Natural killer cell (primary cell): ENCODE measurements around the gene CMIP. TPM values are rescaled to one million over a fixed set of nuclear protein-coding genes. Genes with fewer than 3 reads are reported as not detected.
A peak's percentile ranks its signal among the peaks of the same experiment; 100 is the strongest.

Source experiments
- ATAC-seq, 3 donors: fragments of 150-1000 bp in 2 of 3; fragments of 200-7000 bp in 1 of 3; cut with Tn5 transposase; 1 replicate in 1 of 3; 2 replicates in 2 of 3; pipeline ENCODE4 v1.10.0; 2021; ENCODE audit warnings: mild to moderate bottlenecking in 2 of 3, moderate library complexity in 2 of 3
- DNase-seq, 2 donors: peaks; one replicate each; pipeline versions ENCODE4 v3.0.0 to v3.0.0-alpha.2; 2013 to 2021; ENCODE audit warnings: mixed read lengths in 1 of 2
- H3K27ac ChIP-seq: one replicate; pipeline ENCODE4 v1.5.1; 2013; ENCODE audit warnings: mild to moderate bottlenecking, low read length
- H3K27me3 ChIP-seq: one replicate; pipeline ENCODE4 v1.6.1; 2013; ENCODE audit warnings: low read length; ENCODE audit not compliant: control insufficient read depth, insufficient read depth
- H3K36me3 ChIP-seq: one replicate; pipeline ENCODE4 v1.6.1; 2013; ENCODE audit warnings: low read length; ENCODE audit not compliant: control insufficient read depth, insufficient read depth
- H3K4me1 ChIP-seq: one replicate; pipeline ENCODE4 v1.6.1; 2013; ENCODE audit warnings: low read length; ENCODE audit not compliant: control insufficient read depth, insufficient read depth
- H3K4me3 ChIP-seq: one replicate; pipeline ENCODE4 v1.5.1; 2013; ENCODE audit warnings: low read length
- H3K9me3 ChIP-seq: one replicate; pipeline ENCODE4 v1.6.1; 2013; ENCODE audit warnings: low read length; ENCODE audit not compliant: control insufficient read depth, insufficient read depth
- H3K27ac Mint-ChIP-seq, 2 donors: one replicate each; pipeline ENCODE4 v1.8.0; 2022; ENCODE audit warnings: mild to moderate bottlenecking in 2 of 2, mixed read lengths in 2 of 2, moderate library complexity in 1 of 2
- H3K27me3 Mint-ChIP-seq, 2 donors: one replicate each; pipeline ENCODE4 v1.8.0; 2022; ENCODE audit warnings: low read depth in 2 of 2, mixed read lengths in 2 of 2
- H3K36me3 Mint-ChIP-seq: one replicate; pipeline ENCODE4 v1.8.0; 2022; ENCODE audit warnings: mixed read lengths
- H3K4me1 Mint-ChIP-seq, 2 donors: one replicate each; pipeline ENCODE4 v1.8.0; 2022; ENCODE audit warnings: mixed read lengths in 2 of 2
- H3K4me3 Mint-ChIP-seq: one replicate; pipeline ENCODE4 v1.8.0; 2022; ENCODE audit warnings: mild to moderate bottlenecking, moderate library complexity, mixed read lengths
- H3K9me3 Mint-ChIP-seq, 2 donors: one replicate each; pipeline ENCODE4 v1.8.0; 2022; ENCODE audit warnings: mixed read lengths in 2 of 2
- CTCF ChIP-seq: fragments of 200-600 bp; IDR thresholded peaks from one replicate; pipeline ENCODE4 v1.8.0; 2022; ENCODE audit warnings: antibody characterized with exemption
- WGBS: methylation state at CpG from one replicate; pipeline ENCODE4 v1.1.7; 2013; ENCODE audit warnings: missing lambda C conversion rate; ENCODE audit not compliant: insufficient coverage; 5-methylcytosine and 5-hydroxymethylcytosine counted together
- intact Hi-C: fragments of 100-400 bp; cut with micrococcal nuclease; formaldehyde crosslinking; loops from one replicate; pipeline ENCODE4 v1.14.2; 2022
- total RNA-seq, 4 donors: library from RNA; stranded (reverse); fragments of 120-200 nt in 1 of 4; gene quantifications; one replicate each; pipeline versions ENCODE4 v1.2.3 to v1.2.4, GENCODE V29; 2013 to 2022

Gene CMIP
- total RNA-seq, 3 donors from 2014 or later (not counting 1 experiment from before 2014, with no cell fraction given), result 88.2 to 115 (median 91.5) TPM

DNA sequence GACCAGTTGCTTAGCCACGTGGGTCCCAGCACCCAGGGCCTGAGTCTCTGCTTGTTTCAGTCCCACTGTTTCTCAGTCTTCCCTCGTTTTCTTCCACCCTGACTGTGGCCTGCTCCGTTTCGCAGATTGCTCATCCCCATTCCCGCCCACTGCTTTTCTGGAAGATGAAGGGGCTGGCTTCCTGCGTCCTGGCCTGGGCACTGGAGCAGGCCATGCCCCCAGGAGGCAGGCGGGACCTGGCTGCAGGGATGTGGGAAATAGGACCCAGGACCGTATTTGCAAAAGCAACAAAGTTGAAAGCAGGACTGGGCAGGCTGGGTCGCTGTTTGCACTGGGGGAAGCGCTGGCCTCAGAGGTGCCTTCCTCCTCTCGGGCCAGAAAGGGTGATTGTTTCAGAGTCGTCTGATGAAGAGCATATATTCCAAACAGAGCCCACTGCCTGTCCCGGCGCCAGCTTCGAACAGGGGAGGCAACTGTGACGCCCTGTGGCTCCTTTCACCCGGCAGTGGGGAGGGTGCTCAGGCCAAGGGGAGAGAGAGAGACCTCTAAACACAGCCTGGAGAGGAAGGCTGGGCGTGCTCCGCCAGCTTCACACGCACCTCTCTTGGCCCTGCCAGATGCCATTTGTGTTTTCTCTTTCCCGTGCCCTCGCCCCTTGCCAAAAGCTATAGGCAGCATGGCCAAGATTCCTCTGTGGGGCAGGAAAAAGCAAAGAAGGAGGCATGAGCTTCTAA lies 108.6 kb downstream of the CMIP start:
- WGBS, result 88% methylated on average over 22 of the region's 22 CpGs
- no peaks in the 10 kb centered on the region for H3K27me3 ChIP-seq
- Mint-ChIP-seq H3K36me3 (no peaks in the 10 kb centered on the region), H3K4me3 (no peak overlapping the region), H3K27me3 (no peaks in the 10 kb centered on the region), H3K9me3 (no peaks in the 10 kb centered on the region), H3K27ac (peak overlapping the region; percentile 81 to 82), H3K4me1 (peaks cover 79 to 81% of the 10 kb centered on the region in 2 donors)
- H3K36me3 ChIP-seq, result no peaks in the 10 kb centered on the region
- no peak overlapping the region for H3K27ac ChIP-seq
- intact Hi-C loops, result no loop called here
- no peak for TF ChIP-seq CTCF
- no peaks in the 10 kb centered on the region for H3K9me3 ChIP-seq
- DNase-seq (no peak), ATAC-seq (no peak)
- H3K4me1 ChIP-seq, result peaks cover 65% of the 10 kb centered on the region
- no peak overlapping the region for H3K4me3 ChIP-seq

DNA sequence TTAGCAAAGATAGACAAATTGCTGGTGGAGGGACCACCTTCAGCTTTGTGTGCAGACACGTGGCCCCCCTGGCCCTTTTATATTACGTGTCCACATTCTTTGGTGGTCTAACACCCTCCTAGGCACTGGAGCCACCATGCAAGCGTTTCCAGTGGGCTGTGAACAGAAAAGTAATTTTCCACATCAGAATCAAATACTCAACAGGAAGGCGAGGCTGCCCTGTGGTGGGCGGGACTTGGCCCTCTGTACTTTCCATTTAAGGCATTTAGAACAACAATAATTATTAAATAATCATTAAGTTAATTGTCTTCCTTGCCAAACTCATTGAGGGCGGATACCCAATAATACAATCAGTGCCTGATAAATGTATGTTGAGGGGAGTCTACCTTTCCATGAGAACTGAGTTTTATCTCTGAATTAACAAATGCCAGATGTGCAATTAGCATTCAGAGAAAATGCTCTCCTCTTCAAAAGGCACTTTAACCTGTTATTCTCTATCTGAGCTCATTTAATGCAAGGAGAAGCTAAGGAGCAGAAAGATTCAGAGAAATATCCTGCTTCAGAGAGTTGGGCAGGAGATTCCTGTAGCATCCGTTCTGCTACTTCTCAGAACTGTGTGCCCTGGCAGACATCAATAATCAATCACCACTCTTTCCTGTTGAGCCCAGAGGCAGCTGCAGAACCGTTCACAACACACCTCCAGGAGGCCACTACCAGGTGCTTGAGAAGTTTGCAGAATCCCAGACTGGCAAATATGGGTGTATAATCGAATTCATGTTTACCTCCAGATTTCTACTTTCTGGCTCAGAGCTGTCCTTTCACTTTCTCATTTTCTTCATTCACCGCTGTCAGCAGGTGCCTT lies 109.4 kb downstream of the CMIP start:
- Mint-ChIP-seq H3K4me3 (peak overlapping the region; percentile 62), H3K4me1 (peaks cover 81 to 84% of the 10 kb centered on the region in 2 donors)
- no peak for ATAC-seq

GRCh38 chr16:81554979-81555378 lies 110.4 kb downstream of the CMIP start:
- ATAC-seq (no peak), DNase-seq (no peak)
- Histone ChIP-seq H3K36me3 (no peaks in the 10 kb centered on the region), H3K4me1 (peaks cover 64% of the 10 kb centered on the region), H3K27me3 (no peaks in the 10 kb centered on the region), H3K4me3 (no peak overlapping the region), H3K9me3 (no peaks in the 10 kb centered on the region), H3K27ac (no peak overlapping the region)
- Mint-ChIP-seq H3K4me1 (peaks cover 76 to 79% of the 10 kb centered on the region in 2 donors), H3K9me3 (no peaks in the 10 kb centered on the region), H3K27me3 (no peaks in the 10 kb centered on the region), H3K36me3 (no peaks in the 10 kb centered on the region), H3K27ac (peak overlapping the region; percentile 81 to 82), H3K4me3 (no peak overlapping the region)
- intact Hi-C loops, result loop anchor here (5.0 kb wide), 1 partner anchor 33 kb away; no protein-coding TSS in a partner anchor
- 92% methylated on average over 5 of the region's 5 CpGs for WGBS
- TF ChIP-seq CTCF, result no peak

More for the DNA sequence above, 109.4 kb downstream of the CMIP start:
- no peaks in the 10 kb centered on the region for H3K9me3 Mint-ChIP-seq
- 75% methylated on average over 9 of the region's 10 CpGs for WGBS
- no peaks in the 10 kb centered on the region for H3K9me3 ChIP-seq
- intact Hi-C loops, result no loop called here
- no peaks in the 10 kb centered on the region for H3K27me3 ChIP-seq
- no peaks in the 10 kb centered on the region for H3K36me3 ChIP-seq
- no peak overlapping the region for H3K27ac ChIP-seq
- no peak overlapping the region for H3K4me3 ChIP-seq
- peak overlapping the region; percentile 81 to 82 for H3K27ac Mint-ChIP-seq
- peaks cover 66% of the 10 kb centered on the region for H3K4me1 ChIP-seq
- no peaks in the 10 kb centered on the region for H3K36me3 Mint-ChIP-seq
- DNase-seq, result no peak
- no peaks in the 10 kb centered on the region for H3K27me3 Mint-ChIP-seq
- no peak for TF ChIP-seq CTCF
